Body of pancreas (tissue), 4 donors: ENCODE results near the gene PSKH1.
"Not testable (repeated sequence)": the region's sequence is repeated elsewhere in the genome, so short reads cannot be mapped to it uniquely, and the experiment has no call there.

ENCODE experiments used
- POLR2A ChIP-seq, 3 donors: fragments of 450-650 bp; IDR thresholded peaks; one replicate each; pipeline ENCODE4 v1.6.1; 2016; ENCODE audit warnings: antibody characterized with exemption in 3 of 3, mild to moderate bottlenecking in 2 of 3
- TF ChIP-seq, protein P1 (sequence below), 7 experiments: fragments of 450-650 bp in 4 of 7; fragments of 200-600 bp in 3 of 7; sonication (generic) in 3 of 7; IDR thresholded peaks; one replicate each; pipeline ENCODE4 v1.5.1; 2016 to 2019; ENCODE audit warnings: antibody characterized with exemption in 7 of 7

DNA sequence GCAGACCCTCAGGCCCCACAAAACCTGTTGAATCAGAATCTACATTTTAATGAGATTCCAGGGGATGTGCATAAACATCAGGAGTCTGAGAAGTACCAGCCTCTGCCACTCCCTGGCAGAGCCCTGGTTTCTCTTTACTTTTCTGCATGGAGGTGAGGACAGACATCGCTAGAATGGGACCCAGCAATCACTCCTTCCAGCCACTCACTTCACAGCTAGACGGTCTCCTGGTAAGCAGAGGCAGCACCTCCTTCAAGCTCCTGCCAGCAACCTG, 22.4 kb downstream of the PSKH1 start:
- TF ChIP-seq, protein P1, sequence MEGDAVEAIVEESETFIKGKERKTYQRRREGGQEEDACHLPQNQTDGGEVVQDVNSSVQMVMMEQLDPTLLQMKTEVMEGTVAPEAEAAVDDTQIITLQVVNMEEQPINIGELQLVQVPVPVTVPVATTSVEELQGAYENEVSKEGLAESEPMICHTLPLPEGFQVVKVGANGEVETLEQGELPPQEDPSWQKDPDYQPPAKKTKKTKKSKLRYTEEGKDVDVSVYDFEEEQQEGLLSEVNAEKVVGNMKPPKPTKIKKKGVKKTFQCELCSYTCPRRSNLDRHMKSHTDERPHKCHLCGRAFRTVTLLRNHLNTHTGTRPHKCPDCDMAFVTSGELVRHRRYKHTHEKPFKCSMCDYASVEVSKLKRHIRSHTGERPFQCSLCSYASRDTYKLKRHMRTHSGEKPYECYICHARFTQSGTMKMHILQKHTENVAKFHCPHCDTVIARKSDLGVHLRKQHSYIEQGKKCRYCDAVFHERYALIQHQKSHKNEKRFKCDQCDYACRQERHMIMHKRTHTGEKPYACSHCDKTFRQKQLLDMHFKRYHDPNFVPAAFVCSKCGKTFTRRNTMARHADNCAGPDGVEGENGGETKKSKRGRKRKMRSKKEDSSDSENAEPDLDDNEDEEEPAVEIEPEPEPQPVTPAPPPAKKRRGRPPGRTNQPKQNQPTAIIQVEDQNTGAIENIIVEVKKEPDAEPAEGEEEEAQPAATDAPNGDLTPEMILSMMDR (IDR thresholded peaks at IDR 0.05) = not testable (repeated sequence)
- TF ChIP-seq POLR2A (IDR thresholded peaks at IDR 0.05) = not testable (repeated sequence)
